Prostate gland (tissue), 2 donors: ENCODE results near the gene STAG1. TPM values are rescaled to one million over a fixed set of nuclear protein-coding genes. Genes with fewer than 3 reads are reported as not detected.
"Not testable (repeated sequence)": the region's sequence is repeated elsewhere in the genome, so short reads cannot be mapped to it uniquely, and the experiment has no call there.

Source experiments
- DNase-seq: peaks from one replicate; pipeline ENCODE4 v3.0.0-alpha.2; 2019; ENCODE audit warnings: low spot score
- H3K27ac ChIP-seq, 2 donors: fragments of 200-600 bp; sonication (generic); 2 replicates each; pipeline ENCODE4 v1.5.1; 2017 to 2019
- H3K27me3 ChIP-seq: fragments of 200-600 bp; sonication (generic); replicated peaks from 2 replicates; pipeline ENCODE4 v1.5.1; 2019; ENCODE audit not compliant: insufficient read depth
- H3K36me3 ChIP-seq, 2 donors: fragments of 200-600 bp; sonication (generic); 1 replicate in 1 of 2; 2 replicates in 1 of 2; pipeline versions ENCODE4 v1.5.1 to v1.8.1; 2017 to 2019
- H3K4me1 ChIP-seq: fragments of 200-600 bp; sonication (generic); replicated peaks from 2 replicates; pipeline ENCODE4 v1.5.1; 2019
- H3K4me3 ChIP-seq, 2 donors: fragments of 200-600 bp; sonication (generic); 2 replicates each; pipeline ENCODE4 v1.5.1; 2017 to 2019
- H3K9me3 ChIP-seq: fragments of 200-600 bp; sonication (generic); 2 replicates; pipeline ENCODE4 v1.5.1; 2017
- POLR2A ChIP-seq: fragments of 450-650 bp; IDR thresholded peaks from one replicate; pipeline ENCODE4 v1.6.1; 2016; ENCODE audit warnings: antibody characterized with exemption, mild to moderate bottlenecking
- POLR2AphosphoS5 ChIP-seq: sonication (generic); formaldehyde crosslinking; IDR thresholded peaks from one replicate; pipeline ENCODE4 v1.6.1; 2017; ENCODE audit warnings: antibody characterized with exemption
- WGBS: methylation state at CpG from one replicate; pipeline ENCODE4 v1.1.5; 2018; 5-methylcytosine and 5-hydroxymethylcytosine counted together
- intact Hi-C: fragments of 100-400 bp; cut with DNase I; formaldehyde crosslinking; loops from one replicate; pipeline ENCODE4 v1.14.2; 2022
- total RNA-seq, 2 donors: library from RNA; depleted of rRNA; stranded (reverse); fragments of >200 nt; gene quantifications; one replicate each; pipeline ENCODE4 v1.1.0, GENCODE V29; 2016
- TF ChIP-seq, protein P1 (sequence below), 4 experiments: fragments of 200-600 bp in 2 of 4; fragments of 450-650 bp in 2 of 4; sonication (generic) in 2 of 4; IDR thresholded peaks; 1 replicate in 3 of 4; 2 replicates in 1 of 4; pipeline ENCODE4 v1.5.1; 2016 to 2019; ENCODE audit warnings: antibody characterized with exemption in 4 of 4, mild to moderate bottlenecking in 2 of 4, moderate library complexity in 2 of 4

STAG1 gene
- total RNA-seq, 2 donors from 2014 or later = 21.9 to 34.1 TPM

DNA sequence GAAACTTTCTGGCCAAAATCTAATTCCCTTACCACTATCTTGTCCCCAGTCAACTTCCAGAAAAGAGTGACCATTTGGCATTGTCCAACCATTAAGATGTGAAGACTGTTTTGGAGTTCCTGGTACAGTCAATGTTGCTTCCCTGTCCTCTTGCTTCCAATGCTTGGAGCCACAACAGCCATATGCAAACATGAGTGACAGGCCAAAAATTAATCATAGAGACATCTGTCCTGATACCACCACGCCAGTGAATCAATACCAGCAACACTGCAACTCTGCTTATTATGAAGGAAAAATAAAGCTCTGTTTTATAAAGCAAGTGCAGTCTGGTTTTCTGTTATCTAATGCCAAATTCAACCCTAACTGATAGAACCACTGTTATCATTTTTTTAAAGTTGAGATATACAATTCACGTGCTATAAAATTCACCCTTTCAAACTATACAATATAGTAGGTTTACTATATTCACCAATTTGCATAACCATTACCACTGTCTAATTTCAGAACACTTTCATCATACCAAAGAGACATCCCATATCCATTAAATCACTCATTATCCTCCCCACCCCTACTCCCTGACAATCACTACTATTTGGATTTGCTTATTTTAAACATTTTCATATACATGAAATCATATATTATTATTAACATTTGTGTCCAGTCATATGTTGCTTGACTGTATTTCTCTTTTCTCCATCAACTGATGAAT is 76.9 kb downstream of the STAG1 start:
- Histone ChIP-seq H3K4me1 (no peaks in the 10 kb centered on the region), H3K9me3 (no peaks in the 10 kb centered on the region), H3K4me3 (no peak overlapping the region), H3K27me3 (no peaks in the 10 kb centered on the region), H3K27ac (no peak overlapping the region), H3K36me3 (no peaks in the 10 kb centered on the region)
- TF ChIP-seq, protein P1, sequence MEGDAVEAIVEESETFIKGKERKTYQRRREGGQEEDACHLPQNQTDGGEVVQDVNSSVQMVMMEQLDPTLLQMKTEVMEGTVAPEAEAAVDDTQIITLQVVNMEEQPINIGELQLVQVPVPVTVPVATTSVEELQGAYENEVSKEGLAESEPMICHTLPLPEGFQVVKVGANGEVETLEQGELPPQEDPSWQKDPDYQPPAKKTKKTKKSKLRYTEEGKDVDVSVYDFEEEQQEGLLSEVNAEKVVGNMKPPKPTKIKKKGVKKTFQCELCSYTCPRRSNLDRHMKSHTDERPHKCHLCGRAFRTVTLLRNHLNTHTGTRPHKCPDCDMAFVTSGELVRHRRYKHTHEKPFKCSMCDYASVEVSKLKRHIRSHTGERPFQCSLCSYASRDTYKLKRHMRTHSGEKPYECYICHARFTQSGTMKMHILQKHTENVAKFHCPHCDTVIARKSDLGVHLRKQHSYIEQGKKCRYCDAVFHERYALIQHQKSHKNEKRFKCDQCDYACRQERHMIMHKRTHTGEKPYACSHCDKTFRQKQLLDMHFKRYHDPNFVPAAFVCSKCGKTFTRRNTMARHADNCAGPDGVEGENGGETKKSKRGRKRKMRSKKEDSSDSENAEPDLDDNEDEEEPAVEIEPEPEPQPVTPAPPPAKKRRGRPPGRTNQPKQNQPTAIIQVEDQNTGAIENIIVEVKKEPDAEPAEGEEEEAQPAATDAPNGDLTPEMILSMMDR (IDR thresholded peaks at IDR 0.05) = no peak
- TF ChIP-seq POLR2AphosphoS5 = no peak
- no peak for TF ChIP-seq POLR2A
- WGBS = 72% methylated on average over 2 of the region's 2 CpGs
- DNase-seq = no peak
- intact Hi-C loops = no loop called here

DNA sequence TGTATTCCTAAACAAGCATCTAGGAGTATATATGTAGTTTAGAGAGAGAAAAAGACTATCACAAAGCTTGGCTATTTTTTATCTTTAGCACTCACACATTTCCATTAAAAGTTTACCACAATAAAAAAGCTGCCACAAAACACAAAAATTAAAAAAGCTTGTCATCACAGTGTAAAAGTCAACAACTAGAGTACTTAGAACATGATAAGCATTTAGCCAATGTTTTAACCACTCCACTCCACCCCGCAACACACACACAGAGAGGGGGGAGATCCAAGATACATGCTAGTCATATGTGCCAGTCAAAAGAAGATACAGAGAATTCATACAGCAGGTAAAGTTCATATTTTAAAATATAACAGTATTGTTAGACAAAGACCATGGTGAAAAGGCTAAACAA is 79.7 kb downstream of the STAG1 start:
- no peaks in the 10 kb centered on the region for H3K9me3 ChIP-seq
- WGBS = 98% methylated on average over 1 of the region's 1 CpG
- H3K4me1 ChIP-seq = no peaks in the 10 kb centered on the region
- H3K27me3 ChIP-seq = no peaks in the 10 kb centered on the region
- H3K4me3 ChIP-seq = no peak overlapping the region
- H3K36me3 ChIP-seq = no peaks in the 10 kb centered on the region
- H3K27ac ChIP-seq = no peak overlapping the region
- TF ChIP-seq POLR2A (no peak), POLR2AphosphoS5 (no peak)
- TF ChIP-seq, protein P1 (IDR thresholded peaks at IDR 0.05) = no peak
- intact Hi-C loops = no loop called here
- no peak for DNase-seq

DNA sequence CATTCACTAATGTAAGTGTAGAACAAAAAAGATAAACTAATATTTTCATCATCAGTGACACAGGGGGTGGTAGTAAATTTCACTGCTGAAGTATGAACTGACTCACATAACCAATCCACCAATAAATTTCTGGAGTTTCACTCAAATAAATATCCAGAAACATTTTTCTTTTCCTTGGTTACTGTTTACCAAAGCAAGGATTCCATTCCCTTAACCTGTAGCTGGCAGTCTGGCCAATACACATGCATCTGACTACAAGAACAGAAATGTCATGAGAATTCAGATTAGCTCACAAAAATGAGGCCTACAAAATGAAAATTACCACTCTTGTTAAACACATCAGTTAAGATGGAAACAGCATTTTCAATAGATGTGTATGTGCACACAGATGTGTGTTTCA is 80.3 kb downstream of the STAG1 start:
- no peaks in the 10 kb centered on the region for H3K9me3 ChIP-seq
- no peak for TF ChIP-seq POLR2AphosphoS5
- no peak for TF ChIP-seq POLR2A
- TF ChIP-seq, protein P1 (IDR thresholded peaks at IDR 0.05) = no peak
- DNase-seq = no peak
- H3K4me3 ChIP-seq = no peak overlapping the region
- no peaks in the 10 kb centered on the region for H3K27me3 ChIP-seq
- intact Hi-C loops = no loop called here
- no peak overlapping the region for H3K27ac ChIP-seq
- H3K4me1 ChIP-seq = no peaks in the 10 kb centered on the region
- H3K36me3 ChIP-seq = no peaks in the 10 kb centered on the region

DNA sequence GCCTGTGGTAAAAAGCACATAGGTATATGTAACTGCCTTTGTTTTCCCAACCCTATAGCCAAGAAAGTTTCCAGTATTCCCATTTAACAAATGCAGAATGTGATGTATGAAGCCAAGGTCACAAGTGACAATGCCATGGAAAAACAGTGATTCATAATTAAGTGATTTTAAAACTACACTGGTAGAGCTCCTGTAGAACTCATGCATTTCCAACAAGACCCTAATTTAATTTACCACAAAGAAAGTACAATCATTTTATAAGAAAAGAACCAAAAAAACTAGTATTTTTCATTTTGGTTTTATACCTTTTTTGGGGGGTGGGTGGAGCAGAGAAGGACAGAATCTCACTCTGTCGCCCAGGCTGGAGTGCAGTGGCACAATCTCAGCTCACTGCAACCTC is 82.0 kb downstream of the STAG1 start:
- WGBS = 100% methylated on average over 1 of the region's 1 CpG
- no peak for DNase-seq
- Histone ChIP-seq H3K27me3 (no peaks in the 10 kb centered on the region), H3K36me3 (no peaks in the 10 kb centered on the region), H3K27ac (no peak overlapping the region), H3K4me1 (no peaks in the 10 kb centered on the region), H3K9me3 (no peaks in the 10 kb centered on the region), H3K4me3 (no peak overlapping the region)
- intact Hi-C loops = no loop called here
- TF ChIP-seq, protein P1 (IDR thresholded peaks at IDR 0.05) = no peak
- no peak for TF ChIP-seq POLR2AphosphoS5
- TF ChIP-seq POLR2A = no peak

DNA sequence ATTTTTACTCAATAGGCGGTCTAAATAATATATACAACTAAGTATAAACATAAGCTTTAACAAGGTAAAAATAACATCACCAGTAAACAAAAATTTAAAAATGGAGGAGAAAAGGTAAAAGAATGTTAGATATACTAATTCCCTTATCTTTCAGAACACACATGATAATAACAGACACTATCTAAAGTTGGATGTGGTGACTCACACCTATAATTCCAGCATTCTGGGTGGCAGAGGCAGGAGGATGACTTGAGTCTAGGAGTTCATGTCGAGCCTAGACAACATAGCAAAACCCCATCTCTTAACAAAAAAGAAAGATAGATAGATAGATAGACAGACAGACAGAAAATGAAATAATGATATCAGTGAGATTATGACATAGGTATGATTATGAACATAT is 85.1 kb downstream of the STAG1 start:
- no peak for TF ChIP-seq POLR2AphosphoS5
- no peak for TF ChIP-seq POLR2A
- TF ChIP-seq, protein P1 (IDR thresholded peaks at IDR 0.05) = no peak
- WGBS = 87% methylated on average over 2 of the region's 2 CpGs
- Histone ChIP-seq H3K27ac (no peak overlapping the region), H3K27me3 (no peaks in the 10 kb centered on the region), H3K4me3 (no peak overlapping the region), H3K4me1 (no peaks in the 10 kb centered on the region), H3K9me3 (no peaks in the 10 kb centered on the region), H3K36me3 (no peaks in the 10 kb centered on the region)
- no peak for DNase-seq
- intact Hi-C loops = no loop called here

DNA sequence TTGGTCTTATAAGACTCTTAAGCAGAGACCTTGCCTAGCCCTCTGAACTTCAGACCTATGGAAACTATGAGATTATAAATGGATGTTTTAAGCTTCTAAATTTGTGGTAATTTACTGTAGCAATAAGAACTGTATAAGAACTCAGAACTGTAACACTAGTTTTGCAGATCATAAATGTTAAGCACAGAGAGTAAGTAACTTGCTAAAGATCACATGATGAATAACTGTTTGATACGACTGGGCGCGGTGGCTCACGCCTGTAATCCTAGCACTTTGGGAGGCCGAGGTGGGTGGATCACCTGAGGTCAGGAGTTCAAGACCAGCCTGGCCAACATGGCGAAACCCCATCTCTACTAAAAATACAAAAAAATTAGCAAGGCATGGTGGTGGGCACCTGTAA is 85.9 kb downstream of the STAG1 start:
- intact Hi-C loops, H3K36me3 ChIP-seq, H3K9me3 ChIP-seq, H3K27ac ChIP-seq, DNase-seq, H3K27me3 ChIP-seq, H3K4me1 ChIP-seq, H3K4me3 ChIP-seq: not testable (repeated sequence)
- WGBS = 96% methylated on average over 6 of the region's 6 CpGs
